ENCODE measurements around the gene TMEM134. TPM values are rescaled to one million over a fixed set of nuclear protein-coding genes. Genes with fewer than 3 reads are reported as not detected.

TMEM134 gene
- total RNA-seq, 2 experiments from 2014 or later, result 26.8 to 76.9 TPM

- BruUV-seq (replicated peaks), result no TSS peak
- POLR2A ChIA-PET, result no interaction called here
- peaks cover 58% of the 10 kb centered on the region for H3K36me3 ChIP-seq (ENCODE audit: insufficient read depth, low read length)
Observed at GRCh38 chr11:67492801-67493547, 23.9 kb upstream of the TMEM134 start.

GRCh38 chr11:67492069-67492727, 23.1 kb upstream of the TMEM134 start:
- ChIA-PET CTCF (ENCODE audit: unreplicated experiment) (no interaction called here), POLR2A (no interaction called here)
- H2AFZ ChIP-seq (ENCODE audit: low read length), result no peak overlapping the region
- H3K4me2 ChIP-seq (ENCODE audit: low read length), result no peak overlapping the region
- no peaks in the 10 kb centered on the region for H3K9me2 ChIP-seq (ENCODE audit: insufficient read depth, low read length)
- no peak overlapping the region for H3K27ac ChIP-seq (ENCODE audit: low read depth, low read length, poor library complexity, severe bottlenecking)
- no TSS peak for BruUV-seq (replicated peaks)
- peaks cover 64% of the 10 kb centered on the region for H3K36me3 ChIP-seq (ENCODE audit: insufficient read depth, low read length)
- no peak for TF ChIP-seq EZH2phosphoT487 (IDR thresholded peaks at IDR 0.05; ENCODE audit: borderline replicate concordance, low read depth, low read length)
- no peak for TF ChIP-seq CTCF (conservative IDR thresholded peaks at IDR 0.05; ENCODE audit: low read length)
- no peak overlapping the region for H3K4me3 ChIP-seq (ENCODE audit: low read depth, low read length, poor library complexity, severe bottlenecking)
- H3K4me1 ChIP-seq (ENCODE audit: insufficient read depth, low read length, poor library complexity, severe bottlenecking), result no peaks in the 10 kb centered on the region
- intact Hi-C loops (cut with micrococcal nuclease; ENCODE audit: unreplicated experiment), result no loop called here
- H3K79me2 ChIP-seq (ENCODE audit: insufficient read depth, low read depth, low read length), result no peaks in the 10 kb centered on the region
- no peak for DNase-seq (ENCODE audit: low spot score)
- H4K20me1 ChIP-seq (ENCODE audit: insufficient read depth, low read length), result no peaks in the 10 kb centered on the region
- no peaks in the 10 kb centered on the region for H3K9me3 ChIP-seq (ENCODE audit: low read length)

More at GRCh38 chr11:67492801-67493547, 23.9 kb upstream of the TMEM134 start:
- no peaks in the 10 kb centered on the region for H3K79me2 ChIP-seq (ENCODE audit: insufficient read depth, low read depth, low read length)
- CTCF ChIA-PET (ENCODE audit: unreplicated experiment), result no interaction called here
- no peaks in the 10 kb centered on the region for H3K4me1 ChIP-seq (ENCODE audit: insufficient read depth, low read length, poor library complexity, severe bottlenecking)
- DNase-seq (ENCODE audit: low spot score), result peak; percentile 25
- TF ChIP-seq CTCF (conservative IDR thresholded peaks at IDR 0.05; ENCODE audit: low read length) (no peak), EZH2phosphoT487 (IDR thresholded peaks at IDR 0.05; ENCODE audit: borderline replicate concordance, low read depth, low read length) (no peak)
- H3K27ac ChIP-seq (ENCODE audit: low read depth, low read length, poor library complexity, severe bottlenecking), result no peak overlapping the region
- H3K9me3 ChIP-seq (ENCODE audit: low read length), result no peaks in the 10 kb centered on the region
- no peak overlapping the region for H3K4me2 ChIP-seq (ENCODE audit: low read length)
- no peaks in the 10 kb centered on the region for H3K9me2 ChIP-seq (ENCODE audit: insufficient read depth, low read length)
- H3K4me3 ChIP-seq (ENCODE audit: low read depth, low read length, poor library complexity, severe bottlenecking), result no peak overlapping the region
- intact Hi-C loops (cut with micrococcal nuclease; ENCODE audit: unreplicated experiment), result no loop called here
- H4K20me1 ChIP-seq (ENCODE audit: insufficient read depth, low read length), result no peaks in the 10 kb centered on the region
- H2AFZ ChIP-seq (ENCODE audit: low read length), result no peak overlapping the region

Data from OCI-LY7 (cell line).